WTC11 (cell line): ENCODE results near the gene SYT1. TPM values are rescaled to one million over a fixed set of nuclear protein-coding genes. Genes with fewer than 3 reads are reported as not detected.

Source experiments
- ATAC-seq: fragments of 200-7000 bp; cut with Tn5 transposase; 2 replicates; pipeline ENCODE4 v1.10.0; 2021; ENCODE audit warnings: mild to moderate bottlenecking, moderate library complexity
- CTCF ChIA-PET: fragments of 300-600 bp; sonication (Branson Sonifier 250); formaldehyde crosslinking; loops from one replicate; lab custom pipeline; 2021; ENCODE audit warnings: antibody characterized with exemption; lab: Charles Lee
- POLR2A ChIA-PET: fragments of 350-600 bp; sonication (Branson Sonifier 250); formaldehyde crosslinking; loops from one replicate; lab custom pipeline; 2021; ENCODE audit warnings: antibody characterized with exemption; lab: Charles Lee
- DNase-seq: peaks from one replicate; pipeline ENCODE4 v3.0.0; 2021; ENCODE audit warnings: low spot score
- H3K27ac Mint-ChIP-seq: 2 replicates; pipeline ENCODE4 v1.8.0; 2021; ENCODE audit warnings: mixed read lengths
- H3K27me3 Mint-ChIP-seq: 2 replicates; pipeline ENCODE4 v1.8.0; 2021; ENCODE audit warnings: low read depth, mild to moderate bottlenecking, moderate library complexity, mixed read lengths
- H3K36me3 Mint-ChIP-seq: 2 replicates; pipeline ENCODE4 v1.8.0; 2021; ENCODE audit warnings: mixed read lengths
- H3K4me1 Mint-ChIP-seq: 2 replicates; pipeline ENCODE4 v1.8.0; 2022; ENCODE audit warnings: mixed read lengths
- H3K4me3 Mint-ChIP-seq: 2 replicates; pipeline ENCODE4 v1.8.0; 2021; ENCODE audit warnings: mild to moderate bottlenecking, moderate library complexity, mixed read lengths
- H3K9me3 Mint-ChIP-seq: 2 replicates; pipeline ENCODE4 v1.8.0; 2021; ENCODE audit warnings: mixed read lengths
- ARID4B ChIP-seq: sonication (generic); formaldehyde crosslinking; IDR thresholded peaks from 2 replicates; pipeline ENCODE4 v1.8.0; 2023; ENCODE audit warnings: missing genetic modification reagents, mild to moderate bottlenecking, borderline replicate concordance
- EMX1 ChIP-seq: fragments of 250-450 bp; sonication (Bioruptor Pico); IDR thresholded peaks from 2 replicates; pipeline ENCODE4 v1.8.0; 2021; ENCODE audit warnings: mild to moderate bottlenecking
- ERG ChIP-seq: fragments of 250-450 bp; sonication (Bioruptor Pico); IDR thresholded peaks from 2 replicates; pipeline ENCODE4 v1.8.0; 2021; ENCODE audit warnings: mild to moderate bottlenecking
- FOXK1 ChIP-seq: sonication (generic); formaldehyde crosslinking; IDR thresholded peaks from 2 replicates; pipeline ENCODE4 v1.8.0; 2022; ENCODE audit warnings: mild to moderate bottlenecking, moderate library complexity, missing genetic modification reagents
- GABPB1 ChIP-seq: sonication (generic); formaldehyde crosslinking; IDR thresholded peaks from 2 replicates; pipeline ENCODE4 v1.8.1; 2023; ENCODE audit warnings: mild to moderate bottlenecking, missing genetic modification reagents
- JUN ChIP-seq: sonication (generic); formaldehyde crosslinking; IDR thresholded peaks from 2 replicates; pipeline ENCODE4 v1.8.0; 2023; ENCODE audit warnings: mild to moderate bottlenecking, missing genetic modification reagents
- STAT6 ChIP-seq: sonication (generic); formaldehyde crosslinking; conservative IDR thresholded peaks from 2 replicates; pipeline ENCODE4 v1.8.1; 2023; ENCODE audit warnings: mild to moderate bottlenecking, low read depth, missing genetic modification reagents, moderate library complexity
- ZNF138 ChIP-seq: sonication (generic); formaldehyde crosslinking; conservative IDR thresholded peaks from 2 replicates; pipeline ENCODE4 v1.8.1; 2022; ENCODE audit warnings: mild to moderate bottlenecking, moderate library complexity, missing genetic modification reagents
- ZNF281 ChIP-seq: sonication (generic); formaldehyde crosslinking; IDR thresholded peaks from 2 replicates; pipeline ENCODE4 v1.8.0; 2023; ENCODE audit warnings: mild to moderate bottlenecking, missing genetic modification reagents
- ZNF671 ChIP-seq: fragments of 250-450 bp; sonication (Bioruptor Pico); IDR thresholded peaks from 2 replicates; pipeline ENCODE4 v1.8.0; 2021; ENCODE audit warnings: mild to moderate bottlenecking
- total RNA-seq: library from RNA; stranded (reverse); gene quantifications from 3 replicates; pipeline ENCODE4 v1.2.3, GENCODE V29; 2021
- TF ChIP-seq, protein P1 (sequence below): fragments of 250-450 bp; sonication (Bioruptor Pico); conservative IDR thresholded peaks from 2 replicates; pipeline ENCODE4 v1.9.0; 2021; ENCODE audit warnings: mild to moderate bottlenecking
- TF ChIP-seq, protein P2 (sequence below): sonication (generic); formaldehyde crosslinking; IDR thresholded peaks from 2 replicates; pipeline ENCODE4 v1.8.1; 2023; ENCODE audit warnings: mild to moderate bottlenecking, missing genetic modification reagents, moderate library complexity

Gene SYT1
- total RNA-seq, 1 experiment from 2014 or later, result 45.2 TPM

DNA sequence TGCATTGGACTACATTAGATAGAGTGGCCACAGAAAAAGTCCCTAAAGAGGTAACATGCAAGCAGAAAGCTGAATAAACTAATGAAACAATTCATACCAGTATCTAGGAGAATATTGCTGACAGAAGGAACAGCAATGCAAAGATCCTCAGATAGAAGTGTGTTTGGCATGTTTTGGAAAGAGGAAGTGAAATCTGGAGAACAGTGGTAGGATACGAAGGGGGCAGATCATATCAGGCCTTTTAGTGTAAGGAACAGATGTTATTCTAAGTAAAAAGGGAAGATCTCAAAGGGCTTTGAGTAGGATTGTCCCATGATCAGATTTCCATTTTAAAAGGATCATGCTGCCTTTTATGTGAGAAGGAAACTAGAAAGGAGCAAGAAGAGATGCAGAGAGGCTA, 483.3 kb downstream of the SYT1 start:
- Mint-ChIP-seq H3K27ac (no peak overlapping the region), H3K9me3 (no peaks in the 10 kb centered on the region), H3K27me3 (no peaks in the 10 kb centered on the region), H3K4me3 (no peak overlapping the region), H3K4me1 (peaks cover 21% of the 10 kb centered on the region), H3K36me3 (no peaks in the 10 kb centered on the region)
- DNase-seq (no peak), ATAC-seq (no peak)
- POLR2A ChIA-PET, result no interaction called here
- CTCF ChIA-PET, result no interaction called here
- TF ChIP-seq STAT6 (CRISPR knock-in tag) (no peak), ZNF671 (CRISPR knock-in tag) (no peak), FOXK1 (CRISPR knock-in tag) (no peak), ZNF281 (CRISPR knock-in tag) (no peak), JUN (no peak), ARID4B (CRISPR knock-in tag) (no peak), EMX1 (CRISPR knock-in tag) (no peak), ERG (CRISPR knock-in tag) (no peak), GABPB1 (CRISPR knock-in tag) (no peak), ZNF138 (CRISPR knock-in tag) (no peak)
- TF ChIP-seq, protein P1, sequence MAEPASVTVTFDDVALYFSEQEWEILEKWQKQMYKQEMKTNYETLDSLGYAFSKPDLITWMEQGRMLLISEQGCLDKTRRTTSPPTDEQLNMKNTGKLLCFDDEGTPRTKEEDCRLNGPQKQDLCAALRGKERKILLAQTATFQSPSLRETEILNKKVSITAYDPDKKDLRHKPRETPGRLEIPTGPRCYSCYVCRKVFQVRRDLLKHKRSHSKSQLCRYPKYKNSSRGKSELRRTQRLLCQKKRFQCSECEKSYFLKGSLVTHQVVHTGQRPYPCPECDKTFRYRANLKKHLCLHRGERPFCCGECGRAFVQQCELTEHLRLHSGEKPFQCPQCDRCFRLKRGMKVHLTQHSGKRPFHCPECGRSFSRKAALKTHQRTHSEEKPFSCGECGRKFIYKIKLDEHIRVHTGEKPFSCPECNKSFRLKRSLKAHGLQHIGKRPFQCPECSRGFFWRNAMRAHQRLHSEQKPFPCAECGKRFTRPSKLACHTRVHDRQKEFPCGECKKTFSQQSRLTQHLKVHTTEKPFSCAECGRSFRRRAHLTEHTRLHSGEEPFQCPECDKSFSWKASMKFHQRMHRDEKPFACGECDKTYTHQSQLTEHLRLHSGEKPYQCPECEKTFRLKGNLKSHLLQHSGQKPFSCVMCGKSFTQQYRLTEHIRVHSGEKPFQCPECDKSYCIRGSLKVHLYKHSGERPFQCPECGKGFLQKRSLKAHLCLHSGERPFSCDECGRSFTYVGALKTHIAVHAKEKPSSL (CRISPR knock-in tag), result no peak
- TF ChIP-seq, protein P2, sequence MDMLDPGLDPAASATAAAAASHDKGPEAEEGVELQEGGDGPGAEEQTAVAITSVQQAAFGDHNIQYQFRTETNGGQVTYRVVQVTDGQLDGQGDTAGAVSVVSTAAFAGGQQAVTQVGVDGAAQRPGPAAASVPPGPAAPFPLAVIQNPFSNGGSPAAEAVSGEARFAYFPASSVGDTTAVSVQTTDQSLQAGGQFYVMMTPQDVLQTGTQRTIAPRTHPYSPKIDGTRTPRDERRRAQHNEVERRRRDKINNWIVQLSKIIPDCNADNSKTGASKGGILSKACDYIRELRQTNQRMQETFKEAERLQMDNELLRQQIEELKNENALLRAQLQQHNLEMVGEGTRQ (CRISPR knock-in tag), result no peak
